Astrocyte (in vitro differentiated cells and primary cell): Measurements from ENCODE around the gene MYBPC1. TPM values are rescaled to one million over a fixed set of nuclear protein-coding genes. Genes with fewer than 3 reads are reported as not detected.

Experiments
- DNase-seq: peaks from one replicate; pipeline ENCODE4 v3.0.0-alpha.2; 2010; ENCODE audit warnings: low read depth
- FAIRE-seq: peaks from 2 replicates; lab custom pipeline; 2011; peaks lifted over from hg19 to GRCh38; lab: Jason Lieb, UNC
- H2AFZ ChIP-seq: 2 replicates; pipeline ENCODE4 v1.6.0; 2012; ENCODE audit warnings: low read depth, low read length, inconsistent platforms
- H3K27ac ChIP-seq: 2 replicates; pipeline ENCODE4 v1.5.1; 2011; ENCODE audit warnings: low read depth, low read length, inconsistent platforms
- H3K27me3 ChIP-seq: 2 replicates; pipeline ENCODE4 v1.6.0; 2011; ENCODE audit warnings: low read length, inconsistent platforms; ENCODE audit not compliant: insufficient read depth
- H3K36me3 ChIP-seq: 2 replicates; pipeline ENCODE4 v1.5.1; 2011; ENCODE audit warnings: low read length, inconsistent platforms; ENCODE audit not compliant: insufficient read depth
- H3K4me1 ChIP-seq: 2 replicates; pipeline ENCODE4 v1.5.1; 2011; ENCODE audit warnings: low read length, inconsistent platforms; ENCODE audit not compliant: insufficient read depth
- H3K4me2 ChIP-seq: 2 replicates; pipeline ENCODE4 v1.6.0; 2012; ENCODE audit warnings: low read length, inconsistent platforms
- H3K4me3 ChIP-seq: 2 replicates; pipeline ENCODE4 v1.5.1; 2011; ENCODE audit warnings: low read depth, mild to moderate bottlenecking, low read length, inconsistent platforms; ENCODE audit not compliant: insufficient read depth
- H3K79me2 ChIP-seq: 2 replicates; pipeline ENCODE4 v1.6.0; 2012; ENCODE audit warnings: mild to moderate bottlenecking, low read length, inconsistent platforms; ENCODE audit not compliant: insufficient read depth
- H3K9ac ChIP-seq: 2 replicates; pipeline ENCODE4 v1.6.0; 2012; ENCODE audit warnings: mild to moderate bottlenecking, low read length, inconsistent platforms
- H3K9me3 ChIP-seq: 2 replicates; pipeline ENCODE4 v1.5.1; 2012; ENCODE audit warnings: low read depth, mild to moderate bottlenecking, low read length, inconsistent platforms; ENCODE audit not compliant: insufficient read depth
- H4K20me1 ChIP-seq: 2 replicates; pipeline ENCODE4 v1.6.0; 2012; ENCODE audit warnings: low read length, inconsistent platforms; ENCODE audit not compliant: insufficient read depth
- H3K27ac Mint-ChIP-seq: one replicate; pipeline ENCODE4 v1.8.0; 2021; ENCODE audit warnings: mild to moderate bottlenecking, mixed read lengths; ENCODE audit not compliant: unreplicated experiment
- H3K27me3 Mint-ChIP-seq: one replicate; pipeline ENCODE4 v1.8.0; 2021; ENCODE audit warnings: low read depth, mixed read lengths; ENCODE audit not compliant: unreplicated experiment
- H3K36me3 Mint-ChIP-seq: one replicate; pipeline ENCODE4 v1.8.0; 2021; ENCODE audit warnings: low read depth, mixed read lengths; ENCODE audit not compliant: unreplicated experiment
- H3K4me1 Mint-ChIP-seq: one replicate; pipeline ENCODE4 v1.8.0; 2021; ENCODE audit warnings: low read depth, mixed read lengths; ENCODE audit not compliant: unreplicated experiment
- H3K4me3 Mint-ChIP-seq: one replicate; pipeline ENCODE4 v1.8.0; 2021; ENCODE audit warnings: mild to moderate bottlenecking, moderate library complexity, mixed read lengths; ENCODE audit not compliant: unreplicated experiment
- H3K9me3 Mint-ChIP-seq: one replicate; pipeline ENCODE4 v1.8.0; 2021; ENCODE audit warnings: mild to moderate bottlenecking, mixed read lengths; ENCODE audit not compliant: unreplicated experiment
- EZH2 ChIP-seq: IDR thresholded peaks from 2 replicates; pipeline ENCODE4 v1.6.1; 2012; ENCODE audit warnings: mild to moderate bottlenecking, low read length, inconsistent platforms; ENCODE audit not compliant: insufficient read depth
- total RNA-seq: library from RNA; stranded (reverse); gene quantifications from 2 replicates; pipeline ENCODE4 v1.2.1, GENCODE V29; 2021
- TF ChIP-seq, protein P1 (sequence below): IDR thresholded peaks from 2 replicates; pipeline ENCODE4 v1.5.1; 2011; ENCODE audit warnings: low read depth, mild to moderate bottlenecking, inconsistent platforms, low read length, moderate library complexity; ENCODE audit not compliant: insufficient read depth

Gene MYBPC1
- total RNA-seq, 1 donor from 2014 or later: not detected

- H3K36me3 ChIP-seq: no peaks in the 10 kb centered on the region
- Mint-ChIP-seq H3K4me3 (no peak overlapping the region), H3K4me1 (peaks cover 3% of the 10 kb centered on the region), H3K9me3 (no peaks in the 10 kb centered on the region), H3K27me3 (no peaks in the 10 kb centered on the region), H3K27ac (no peak overlapping the region), H3K36me3 (no peaks in the 10 kb centered on the region)
- H3K79me2 ChIP-seq: peaks cover 20% of the 10 kb centered on the region
- H4K20me1 ChIP-seq: peaks cover 20% of the 10 kb centered on the region
- H2AFZ ChIP-seq: no peak overlapping the region
- H3K9me3 ChIP-seq: no peaks in the 10 kb centered on the region
- H3K27me3 ChIP-seq: no peaks in the 10 kb centered on the region
- no peak overlapping the region for H3K9ac ChIP-seq
- H3K27ac ChIP-seq: no peak overlapping the region
- H3K4me1 ChIP-seq: no peaks in the 10 kb centered on the region
- no peak overlapping the region for H3K4me3 ChIP-seq
- no peak overlapping the region for H3K4me2 ChIP-seq
- DNase-seq: no peak
- FAIRE-seq: no peak
- TF ChIP-seq, protein P1, sequence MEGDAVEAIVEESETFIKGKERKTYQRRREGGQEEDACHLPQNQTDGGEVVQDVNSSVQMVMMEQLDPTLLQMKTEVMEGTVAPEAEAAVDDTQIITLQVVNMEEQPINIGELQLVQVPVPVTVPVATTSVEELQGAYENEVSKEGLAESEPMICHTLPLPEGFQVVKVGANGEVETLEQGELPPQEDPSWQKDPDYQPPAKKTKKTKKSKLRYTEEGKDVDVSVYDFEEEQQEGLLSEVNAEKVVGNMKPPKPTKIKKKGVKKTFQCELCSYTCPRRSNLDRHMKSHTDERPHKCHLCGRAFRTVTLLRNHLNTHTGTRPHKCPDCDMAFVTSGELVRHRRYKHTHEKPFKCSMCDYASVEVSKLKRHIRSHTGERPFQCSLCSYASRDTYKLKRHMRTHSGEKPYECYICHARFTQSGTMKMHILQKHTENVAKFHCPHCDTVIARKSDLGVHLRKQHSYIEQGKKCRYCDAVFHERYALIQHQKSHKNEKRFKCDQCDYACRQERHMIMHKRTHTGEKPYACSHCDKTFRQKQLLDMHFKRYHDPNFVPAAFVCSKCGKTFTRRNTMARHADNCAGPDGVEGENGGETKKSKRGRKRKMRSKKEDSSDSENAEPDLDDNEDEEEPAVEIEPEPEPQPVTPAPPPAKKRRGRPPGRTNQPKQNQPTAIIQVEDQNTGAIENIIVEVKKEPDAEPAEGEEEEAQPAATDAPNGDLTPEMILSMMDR: no peak
These were observed 111.6 kb downstream of the MYBPC1 start for GRCh38 chr12:101706403-101706802.

- peaks cover 13% of the 10 kb centered on the region for H3K79me2 ChIP-seq
- no peak for FAIRE-seq
These were observed 112.5 kb downstream of the MYBPC1 start for GRCh38 chr12:101707131-101707782.

DNA sequence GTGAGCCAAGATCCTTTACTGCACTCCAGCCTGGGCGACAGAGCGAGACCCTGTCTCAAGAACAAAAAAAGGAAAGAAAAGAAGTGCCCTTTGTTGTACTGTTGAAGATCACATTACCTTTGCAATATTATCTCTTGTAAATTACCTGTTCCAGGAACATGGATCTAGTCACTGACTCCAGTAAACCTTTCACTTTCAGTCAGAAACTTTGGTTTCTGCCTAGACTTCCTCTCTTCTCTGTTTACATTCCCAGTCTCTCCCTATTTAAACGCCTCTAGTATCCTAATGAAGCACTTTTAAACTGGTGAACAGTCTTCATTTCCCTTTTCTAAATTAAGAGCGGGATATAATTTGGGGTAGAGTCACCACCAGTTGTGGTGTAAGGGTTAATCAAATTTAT is 115.5 kb downstream of the MYBPC1 start:
- Histone ChIP-seq H4K20me1 (peaks cover 12% of the 10 kb centered on the region), H3K9me3 (no peaks in the 10 kb centered on the region), H3K79me2 (peaks cover 8% of the 10 kb centered on the region), H3K36me3 (no peaks in the 10 kb centered on the region), H2AFZ (no peak overlapping the region), H3K27ac (no peak overlapping the region), H3K4me1 (no peaks in the 10 kb centered on the region), H3K4me3 (no peak overlapping the region), H3K4me2 (no peak overlapping the region), H3K9ac (no peak overlapping the region), H3K27me3 (no peaks in the 10 kb centered on the region)
- TF ChIP-seq EZH2: no peak
- TF ChIP-seq, protein P1: no peak
- Mint-ChIP-seq H3K4me3 (no peak overlapping the region), H3K4me1 (peaks cover 5% of the 10 kb centered on the region), H3K27ac (no peak overlapping the region), H3K9me3 (no peaks in the 10 kb centered on the region), H3K36me3 (no peaks in the 10 kb centered on the region), H3K27me3 (no peaks in the 10 kb centered on the region)
- FAIRE-seq: no peak
- no peak for DNase-seq

More at GRCh38 chr12:101707131-101707782, 112.5 kb downstream of the MYBPC1 start:
- Mint-ChIP-seq H3K4me3 (no peak overlapping the region), H3K27ac (no peak overlapping the region), H3K4me1 (peaks cover 3% of the 10 kb centered on the region), H3K27me3 (no peaks in the 10 kb centered on the region), H3K36me3 (no peaks in the 10 kb centered on the region), H3K9me3 (no peaks in the 10 kb centered on the region)
- Histone ChIP-seq H2AFZ (no peak overlapping the region), H3K27me3 (no peaks in the 10 kb centered on the region), H3K4me1 (no peaks in the 10 kb centered on the region), H3K4me2 (peak overlapping the region; percentile 1), H4K20me1 (peaks cover 17% of the 10 kb centered on the region), H3K27ac (no peak overlapping the region), H3K36me3 (no peaks in the 10 kb centered on the region), H3K9ac (no peak overlapping the region), H3K4me3 (no peak overlapping the region), H3K9me3 (no peaks in the 10 kb centered on the region)
- peak; percentile 68 for DNase-seq
- TF ChIP-seq, protein P1: no peak
- TF ChIP-seq EZH2: no peak
